ENCODE data around the gene LCAT. TPM values are rescaled to one million over a fixed set of nuclear protein-coding genes. Genes with fewer than 3 reads are reported as not detected.

Gene LCAT
- total RNA-seq: 10 to 100 TPM; 12.7 to 12.8 TPM
- 0.74 TPM for polyA plus RNA-seq

- CTCF ChIA-PET: interaction anchor here (0.9 to 5.3 kb wide), 3 partner anchors 15 to 127 kb away, joined by 3 to 21 read pairs (median 7); no protein-coding TSS in a partner anchor
Measured at GRCh38 chr16:67943619-67944504, at the start of gene LCAT. LCAT (minus strand) TSS chr16:67944120; CDS start chr16:67944101, 19 bp downstream.

DNA sequence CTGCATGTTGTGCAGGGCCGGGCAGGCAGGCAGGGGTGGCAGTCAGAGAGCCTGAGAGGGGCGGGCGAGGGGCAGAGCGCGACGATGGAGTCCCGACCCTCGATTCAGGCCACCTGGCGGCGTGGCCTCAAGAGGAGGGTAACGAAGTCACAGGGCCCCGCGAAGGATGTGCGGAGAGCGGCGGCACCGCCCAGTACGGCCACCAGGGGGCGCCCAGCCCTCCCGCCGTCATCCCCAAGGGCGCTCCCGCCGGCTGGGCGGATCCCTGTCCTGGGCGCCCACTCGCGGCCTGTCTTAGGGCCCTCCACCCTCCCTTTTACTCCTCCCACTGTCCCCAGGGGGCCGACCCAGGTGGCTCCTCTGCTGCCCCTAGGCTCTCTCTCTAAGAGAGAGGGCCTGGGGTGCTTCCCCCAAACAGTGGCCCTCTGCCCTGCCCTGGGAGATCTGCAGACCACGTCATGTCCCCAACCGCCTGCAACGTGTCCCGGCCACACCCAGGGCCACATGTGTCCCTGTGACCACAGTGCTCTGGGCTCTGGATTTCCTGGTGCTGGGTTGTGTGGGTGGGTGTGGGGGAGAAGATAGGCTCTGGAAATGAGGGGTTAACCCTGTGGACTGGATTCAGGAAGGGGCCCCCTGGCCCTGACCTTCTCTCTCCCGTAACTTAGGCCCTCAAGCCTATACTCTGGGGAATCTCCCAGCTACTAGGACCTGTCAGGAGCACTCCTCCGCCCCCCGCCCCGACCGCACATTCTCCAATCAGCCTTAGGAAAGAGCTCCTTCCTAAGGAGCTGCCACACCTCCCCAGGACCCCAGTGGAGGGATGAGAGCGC is 49.5 kb upstream of the LCAT start:
- Histone ChIP-seq H3K4me3 (ENCODE audit: low read length) (peak overlapping the region; percentile 41), H3K27me3 (ENCODE audit: insufficient read depth, low read length, poor library complexity, severe bottlenecking) (no peaks in the 10 kb centered on the region), H3K9me3 (ENCODE audit: low read length) (no peaks in the 10 kb centered on the region), H3K36me3 (ENCODE audit: insufficient read depth, low read length) (no peaks in the 10 kb centered on the region), H3K27ac (ENCODE audit: low read depth, low read length) (peak overlapping the region; percentile 71), H3K4me1 (ENCODE audit: insufficient read depth, low read length) (peaks cover 23% of the 10 kb centered on the region)
- peak; percentile 75 to 85 (median 81) for DNase-seq
- Mint-ChIP-seq H3K27me3 (no peaks in the 10 kb centered on the region), H3K27ac (peak overlapping the region; percentile 78 to 98 (median 95)), H3K4me1 (peaks cover 22 to 48% (median 32%) of the 10 kb centered on the region in 3 donors), H3K36me3 (peaks cover 0 to 14% (median 2%) of the 10 kb centered on the region in 3 donors), H3K9me3 (no peaks in the 10 kb centered on the region), H3K4me3 (peak overlapping the region; percentile 73 to 88 (median 82))
- CTCF ChIA-PET: interaction anchor here (0.7 to 3.6 kb wide), 16 partner anchors 9 to 110 kb away, joined by 3 to 13 read pairs (median 4); partner anchors contain the start of genes DDX28, DUS2, NFATC3 and NRN1L
- POLR2A ChIA-PET: interaction anchor here (0.7 to 1.4 kb wide), 2 partner anchors 12 to 842 kb away, joined by 8 to 9 read pairs; no protein-coding TSS in a partner anchor

More at GRCh38 chr16:67943619-67944504, at the start of gene LCAT:
- peaks cover 16 to 27% (median 20%) of the 10 kb centered on the region in 3 donors for H3K4me1 Mint-ChIP-seq
- H3K9me3 Mint-ChIP-seq: no peaks in the 10 kb centered on the region
- no peaks in the 10 kb centered on the region for H3K9me3 ChIP-seq (ENCODE audit: low read length)
- peak within 1 kb of the TSS in 1 of 8 donors; percentile 21 for H3K27ac Mint-ChIP-seq
- H3K36me3 Mint-ChIP-seq: peaks cover 0 to 33% (median 0%) of the 10 kb centered on the region in 3 donors
- POLR2A ChIA-PET: no interaction called here
- no peaks in the 10 kb centered on the region for H3K27me3 Mint-ChIP-seq
- H3K4me3 ChIP-seq (ENCODE audit: low read length): no peak within 1 kb of the TSS
- DNase-seq: no peak
- H3K4me1 ChIP-seq (ENCODE audit: insufficient read depth, low read length): peaks cover 29% of the 10 kb centered on the region
- no peaks in the 10 kb centered on the region for H3K27me3 ChIP-seq (ENCODE audit: insufficient read depth, low read length, poor library complexity, severe bottlenecking)
- H3K36me3 ChIP-seq (ENCODE audit: insufficient read depth, low read length): peaks cover 5% of the 10 kb centered on the region
- no peak within 1 kb of the TSS for H3K27ac ChIP-seq (ENCODE audit: low read depth, low read length)
- H3K4me3 Mint-ChIP-seq: no peak within 1 kb of the TSS

- H3K36me3 ChIP-seq (ENCODE audit: insufficient read depth, low read length): no peaks in the 10 kb centered on the region
- Mint-ChIP-seq H3K27ac (peak overlapping the region in 4 of 8 donors; percentile 61 to 98 (median 82)), H3K4me3 (peak overlapping the region in 6 of 7 donors; percentile 13 to 80 (median 42)), H3K4me1 (peaks cover 20 to 46% (median 32%) of the 10 kb centered on the region in 3 donors), H3K36me3 (peaks cover 0 to 14% (median 2%) of the 10 kb centered on the region in 3 donors), H3K9me3 (no peaks in the 10 kb centered on the region), H3K27me3 (no peaks in the 10 kb centered on the region)
- ChIA-PET POLR2A (interaction anchor here (1.5 kb wide), 1 partner anchor 48 kb away, joined by 5 read pairs; no protein-coding TSS in a partner anchor), CTCF (interaction anchor here (1.2 to 6.4 kb wide), 4 partner anchors 13 to 109 kb away, joined by 3 to 39 read pairs (median 12); partner anchors contain the start of genes DDX28, DUS2 and NRN1L)
- H3K27ac ChIP-seq (ENCODE audit: low read depth, low read length): peak overlapping the region; percentile 12
- H3K4me1 ChIP-seq (ENCODE audit: insufficient read depth, low read length): peaks cover 22% of the 10 kb centered on the region
- H3K9me3 ChIP-seq (ENCODE audit: low read length): no peaks in the 10 kb centered on the region
- H3K4me3 ChIP-seq (ENCODE audit: low read length): peak overlapping the region; percentile 41
- H3K27me3 ChIP-seq (ENCODE audit: insufficient read depth, low read length, poor library complexity, severe bottlenecking): no peaks in the 10 kb centered on the region
- DNase-seq: no peak
Measured at GRCh38 chr16:67992661-67993206, 48.8 kb upstream of the LCAT start.

GRCh38 chr16:67990018-67990386 is 46.1 kb upstream of the LCAT start:
- Histone ChIP-seq H3K4me1 (ENCODE audit: insufficient read depth, low read length) (peaks cover 20% of the 10 kb centered on the region), H3K4me3 (ENCODE audit: low read length) (no peak overlapping the region), H3K9me3 (ENCODE audit: low read length) (no peaks in the 10 kb centered on the region), H3K27ac (ENCODE audit: low read depth, low read length) (no peak overlapping the region), H3K36me3 (ENCODE audit: insufficient read depth, low read length) (no peaks in the 10 kb centered on the region), H3K27me3 (ENCODE audit: insufficient read depth, low read length, poor library complexity, severe bottlenecking) (no peaks in the 10 kb centered on the region)
- no peak for DNase-seq
- Mint-ChIP-seq H3K27ac (peak overlapping the region in 2 of 8 donors; percentile 80 to 94), H3K4me3 (peak overlapping the region in 1 of 7 donors; percentile 40), H3K4me1 (peaks cover 11 to 26% (median 23%) of the 10 kb centered on the region in 3 donors), H3K9me3 (no peaks in the 10 kb centered on the region), H3K36me3 (peaks cover 0 to 11% (median 0%) of the 10 kb centered on the region in 3 donors), H3K27me3 (no peaks in the 10 kb centered on the region)
- CTCF ChIA-PET: interaction anchor here (6.4 kb wide), 1 partner anchor 51 kb away, joined by 39 read pairs; no protein-coding TSS in a partner anchor
- POLR2A ChIA-PET: no interaction called here

DNA sequence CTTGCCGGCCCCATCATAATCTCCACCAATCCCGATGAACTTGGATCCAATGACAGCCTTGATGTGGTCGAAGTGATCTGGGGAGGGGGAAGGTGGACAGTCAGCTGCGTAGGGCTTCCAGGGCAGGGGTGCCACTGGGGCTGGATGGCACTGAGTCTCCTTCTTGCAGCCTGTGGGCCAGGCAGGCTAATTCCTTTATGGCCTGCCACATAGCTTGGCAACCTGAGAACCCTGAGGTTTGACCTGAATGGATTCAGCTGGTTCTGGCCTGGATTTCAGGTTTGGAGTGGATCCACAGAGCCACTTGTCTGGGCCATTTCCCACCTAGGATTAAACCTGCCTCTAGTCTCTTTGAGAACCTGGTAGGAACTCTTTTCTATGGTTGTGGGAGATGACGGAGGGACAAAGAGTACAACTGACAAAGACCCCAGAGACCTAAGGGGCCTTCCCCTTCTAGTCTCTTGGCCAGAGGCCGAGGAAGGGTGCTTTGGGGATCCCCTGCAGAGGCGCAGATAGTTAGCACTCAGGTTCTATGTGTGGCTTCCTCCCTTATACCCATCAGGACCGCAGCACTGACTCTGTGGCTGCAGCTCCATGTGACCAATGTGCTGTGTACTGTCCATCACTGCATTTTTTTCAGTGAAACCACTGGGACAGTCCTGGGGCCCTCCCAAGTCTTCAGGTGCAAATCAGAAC is 45.5 kb upstream of the LCAT start:
- Histone ChIP-seq H3K4me3 (ENCODE audit: low read length) (no peak overlapping the region), H3K4me1 (ENCODE audit: insufficient read depth, low read length) (peaks cover 26% of the 10 kb centered on the region), H3K36me3 (ENCODE audit: insufficient read depth, low read length) (no peaks in the 10 kb centered on the region), H3K27ac (ENCODE audit: low read depth, low read length) (no peak overlapping the region), H3K9me3 (ENCODE audit: low read length) (no peaks in the 10 kb centered on the region), H3K27me3 (ENCODE audit: insufficient read depth, low read length, poor library complexity, severe bottlenecking) (no peaks in the 10 kb centered on the region)
- CTCF ChIA-PET: interaction anchor here (1.0 to 6.4 kb wide), 2 partner anchors 51 to 105 kb away, joined by 4 to 39 read pairs; no protein-coding TSS in a partner anchor
- no peaks in the 10 kb centered on the region for H3K9me3 Mint-ChIP-seq
- no peaks in the 10 kb centered on the region for H3K27me3 Mint-ChIP-seq
- no peak for DNase-seq
- peaks cover 0 to 11% (median 0%) of the 10 kb centered on the region in 3 donors for H3K36me3 Mint-ChIP-seq
- POLR2A ChIA-PET: interaction anchor here (0.6 kb wide), 1 partner anchor 18 kb away, joined by 3 read pairs; no protein-coding TSS in a partner anchor
- H3K4me3 Mint-ChIP-seq: no peak overlapping the region
- peaks cover 11 to 26% (median 23%) of the 10 kb centered on the region in 3 donors for H3K4me1 Mint-ChIP-seq
- H3K27ac Mint-ChIP-seq: peak overlapping the region in 2 of 8 donors; percentile 6 to 47

GRCh38 chr16:67988675-67989074 is 44.8 kb upstream of the LCAT start:
- H3K4me1 Mint-ChIP-seq: peaks cover 11 to 27% (median 22%) of the 10 kb centered on the region in 3 donors
- no peak overlapping the region for H3K27ac ChIP-seq (ENCODE audit: low read depth, low read length)
- POLR2A ChIA-PET: interaction anchor here (0.6 kb wide), 1 partner anchor 18 kb away, joined by 3 read pairs; no protein-coding TSS in a partner anchor

More at GRCh38 chr16:67988675-67989074, 44.8 kb upstream of the LCAT start:
- Mint-ChIP-seq H3K27ac (peak overlapping the region in 4 of 8 donors; percentile 35 to 75 (median 65)), H3K4me3 (no peak overlapping the region), H3K27me3 (no peaks in the 10 kb centered on the region), H3K9me3 (no peaks in the 10 kb centered on the region), H3K36me3 (peaks cover 0 to 11% (median 0%) of the 10 kb centered on the region in 3 donors)
- DNase-seq: no peak
- no peaks in the 10 kb centered on the region for H3K27me3 ChIP-seq (ENCODE audit: insufficient read depth, low read length, poor library complexity, severe bottlenecking)
- CTCF ChIA-PET: interaction anchor here (0.8 to 6.4 kb wide), 3 partner anchors 47 to 104 kb away, joined by 4 to 39 read pairs (median 4); no protein-coding TSS in a partner anchor
- H3K4me3 ChIP-seq (ENCODE audit: low read length): no peak overlapping the region
- no peaks in the 10 kb centered on the region for H3K9me3 ChIP-seq (ENCODE audit: low read length)
- H3K4me1 ChIP-seq (ENCODE audit: insufficient read depth, low read length): peaks cover 28% of the 10 kb centered on the region
- H3K36me3 ChIP-seq (ENCODE audit: insufficient read depth, low read length): no peaks in the 10 kb centered on the region

Measured in CD8-positive, alpha-beta memory T cell (primary cell).